ENCODE results near the gene CEP19.
A peak's percentile ranks its signal among the peaks of the same experiment; 100 is the strongest.

Gene CEP19

DNA sequence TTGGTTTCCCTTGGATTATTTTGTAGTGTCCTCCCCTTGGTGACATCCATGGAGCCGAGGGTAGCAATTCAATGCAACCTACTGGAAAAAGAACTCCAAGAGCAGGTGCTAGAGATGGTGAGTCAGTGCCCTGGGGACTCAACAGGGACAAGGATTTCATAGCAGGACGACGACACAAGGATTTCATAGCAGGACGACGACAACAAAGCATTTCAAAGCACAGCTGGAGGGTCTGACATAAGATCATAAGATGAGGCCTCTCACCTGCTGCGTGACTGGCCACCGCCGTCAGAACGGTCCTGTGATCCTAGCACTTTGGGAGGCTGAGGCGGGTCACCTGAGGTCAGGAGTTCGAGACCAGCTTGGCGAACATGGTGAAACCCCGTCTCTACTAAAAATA, 50.0 kb downstream of the CEP19 start:
- peak; percentile 26 for DNase-seq

DNA sequence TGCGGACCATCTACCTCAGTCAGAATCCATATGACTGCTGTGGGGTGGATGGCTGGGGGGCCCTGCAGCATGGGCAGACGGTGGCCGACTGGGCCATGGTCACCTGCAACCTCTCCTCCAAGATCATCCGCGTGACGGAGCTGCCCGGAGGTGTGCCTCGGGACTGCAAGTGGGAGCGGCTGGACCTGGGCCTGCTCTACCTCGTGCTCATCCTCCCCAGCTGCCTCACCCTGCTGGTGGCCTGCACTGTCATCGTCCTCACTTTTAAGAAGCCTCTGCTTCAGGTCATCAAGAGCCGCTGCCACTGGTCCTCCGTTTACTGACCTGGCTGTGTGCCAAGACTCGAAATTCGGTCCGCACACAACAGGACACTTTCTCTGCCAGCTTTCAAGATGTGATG, 50.6 kb downstream of the CEP19 start:
- DNase-seq, result no peak

DNA sequence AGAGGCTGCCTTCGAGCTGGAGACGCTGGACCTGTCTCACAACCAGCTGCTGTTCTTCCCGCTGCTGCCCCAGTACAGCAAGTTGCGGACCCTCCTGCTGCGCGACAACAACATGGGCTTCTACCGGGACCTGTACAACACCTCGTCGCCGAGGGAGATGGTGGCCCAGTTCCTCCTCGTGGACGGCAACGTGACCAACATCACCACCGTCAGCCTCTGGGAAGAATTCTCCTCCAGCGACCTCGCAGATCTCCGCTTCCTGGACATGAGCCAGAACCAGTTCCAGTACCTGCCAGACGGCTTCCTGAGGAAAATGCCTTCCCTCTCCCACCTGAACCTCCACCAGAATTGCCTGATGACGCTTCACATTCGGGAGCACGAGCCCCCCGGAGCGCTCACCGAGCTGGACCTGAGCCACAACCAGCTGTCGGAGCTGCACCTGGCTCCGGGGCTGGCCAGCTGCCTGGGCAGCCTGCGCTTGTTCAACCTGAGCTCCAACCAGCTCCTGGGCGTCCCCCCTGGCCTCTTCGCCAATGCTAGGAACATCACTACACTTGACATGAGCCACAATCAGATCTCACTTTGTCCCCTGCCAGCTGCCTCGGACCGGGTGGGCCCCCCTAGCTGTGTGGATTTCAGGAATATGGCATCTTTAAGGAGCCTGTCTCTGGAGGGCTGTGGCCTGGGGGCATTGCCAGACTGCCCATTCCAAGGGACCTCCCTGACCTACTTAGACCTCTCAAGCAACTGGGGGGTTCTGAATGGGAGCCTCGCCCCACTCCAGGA, 51.5 kb downstream of the CEP19 start:
- DNase-seq, result peak; percentile 76

DNA sequence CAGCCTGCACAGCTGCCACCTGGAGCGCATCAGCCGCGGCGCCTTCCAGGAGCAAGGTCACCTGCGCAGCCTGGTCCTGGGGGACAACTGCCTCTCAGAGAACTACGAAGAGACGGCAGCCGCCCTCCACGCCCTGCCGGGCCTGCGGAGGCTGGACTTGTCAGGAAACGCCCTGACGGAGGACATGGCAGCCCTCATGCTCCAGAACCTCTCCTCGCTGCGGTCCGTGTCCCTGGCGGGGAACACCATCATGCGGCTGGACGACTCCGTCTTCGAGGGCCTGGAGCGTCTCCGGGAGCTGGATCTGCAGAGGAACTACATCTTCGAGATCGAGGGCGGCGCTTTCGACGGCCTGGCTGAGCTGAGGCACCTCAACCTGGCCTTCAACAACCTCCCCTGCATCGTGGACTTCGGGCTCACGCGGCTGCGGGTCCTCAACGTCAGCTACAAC, 52.1 kb downstream of the CEP19 start:
- no peak for DNase-seq
